GM18502 (cell line): Measurements from ENCODE around the gene RNF8.
"Not testable (repeated sequence)": the region's sequence is repeated elsewhere in the genome, so short reads cannot be mapped to it uniquely, and the experiment has no call there.

Source experiments
- ATAC-seq: cut with Tn5 transposase; IDR thresholded peaks from one replicate; pipeline ENCODE4 v1.9.1; 2021; ENCODE audit warnings: mild to moderate bottlenecking; ENCODE audit not compliant: unreplicated experiment, poor library complexity

RNF8 gene

GRCh38 chr6:37435816-37436215 lies 82.0 kb downstream of the RNF8 start:
- ATAC-seq = no peak

- ATAC-seq = no peak
Measured at GRCh38 chr6:37438930-37439329, 85.1 kb downstream of the RNF8 start.

GRCh38 chr6:37441651-37442050 lies 87.9 kb downstream of the RNF8 start:
- no peak for ATAC-seq

GRCh38 chr6:37442416-37443215 lies 88.8 kb downstream of the RNF8 start:
- no peak for ATAC-seq

- not testable (repeated sequence) for ATAC-seq
Measured at GRCh38 chr6:37443216-37443542, 89.4 kb downstream of the RNF8 start.
